Measurements from ENCODE around the gene SHROOM2. TPM values are rescaled to one million over a fixed set of nuclear protein-coding genes. Genes with fewer than 3 reads are reported as not detected.

The SHROOM2 gene
- total and polyA plus RNA-seq, 2 of the 4 experiments (the other 2 are of a cell fraction): 8.1 to 14.2 TPM

DNA sequence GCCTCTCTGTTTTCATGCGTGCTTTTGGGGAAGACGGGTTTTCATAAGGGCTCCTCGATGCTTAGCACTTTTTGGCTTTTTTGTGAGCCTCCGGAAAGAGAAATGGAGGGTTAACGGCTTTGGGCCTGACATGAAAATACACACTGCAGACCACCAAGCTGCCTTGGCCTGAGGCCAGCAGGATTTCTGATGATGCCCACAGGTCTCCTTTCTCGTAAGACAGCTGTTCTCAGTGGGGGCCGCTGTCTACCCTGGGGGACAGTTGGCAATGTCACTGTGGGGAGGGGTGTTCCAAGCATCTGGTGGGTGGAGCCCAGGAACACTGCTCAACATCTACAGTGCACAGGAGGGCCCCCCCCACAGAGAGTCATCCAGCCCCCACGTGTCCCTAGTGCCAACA is 151.5 kb downstream of the SHROOM2 start:
- Histone ChIP-seq H4K20me1 (ENCODE audit: insufficient read depth, low read length) (no peaks in the 10 kb centered on the region), H2BK120ac (ENCODE audit: low read depth, low read length) (no peak overlapping the region), H3K27me3 (ENCODE audit: control insufficient read depth, insufficient read depth, low read length) (no peaks in the 10 kb centered on the region), H3K9me1 (ENCODE audit: insufficient read depth, low read length) (no peaks in the 10 kb centered on the region), H4K91ac (ENCODE audit: insufficient read depth, low read depth, low read length) (no peak overlapping the region), H3K4me3 (ENCODE audit: insufficient read depth, low read depth, low read length) (no peak overlapping the region), H2BK20ac (ENCODE audit: low read depth, low read length) (no peak overlapping the region), H4K8ac (ENCODE audit: low read depth in 2 of 2, low read length in 2 of 2) (no peak overlapping the region), H2AFZ (replicated peaks; ENCODE audit: low read length, poor library complexity) (no peak overlapping the region), H3K9me3 (ENCODE audit: control insufficient read depth, insufficient read depth, low read length) (peaks cover 7% of the 10 kb centered on the region; the same call in 1 of the 2 replicates), H3K4ac (ENCODE audit: low read depth, low read length) (no peak overlapping the region), H2AK9ac (replicated peaks; ENCODE audit: low read depth, low read length, poor library complexity) (no peak overlapping the region), H4K5ac (ENCODE audit: low read depth, low read length) (no peak overlapping the region), H3K18ac (ENCODE audit: low read depth, low read length) (no peak overlapping the region), H2BK5ac (ENCODE audit: low read depth, low read length, poor library complexity, severe bottlenecking) (no peak overlapping the region), H3K36me3 (ENCODE audit: control insufficient read depth, insufficient read depth, low read length) (peaks cover 11% of the 10 kb centered on the region), H2BK15ac (ENCODE audit: low read depth, low read length) (no peak overlapping the region), H3K14ac (replicated peaks; ENCODE audit: low read depth, low read length) (no peak overlapping the region), H3K4me1 (ENCODE audit: control insufficient read depth, insufficient read depth, low read length) (no peaks in the 10 kb centered on the region), H3K79me1 (ENCODE audit: low read depth in 1 of 2, low read length in 2 of 2) (0 out of 4 replicates have a peak, but pooled peaks cover 3 to 5% of the 10 kb centered on the region in 2 experiments), H3K23ac (ENCODE audit: low read depth, low read length) (no peak overlapping the region), H2AK5ac (ENCODE audit: low read depth, low read length) (no peak overlapping the region), H3K56ac (ENCODE audit: extremely low read depth, insufficient read depth, low read length) (no peak overlapping the region), H3K4me2 (ENCODE audit: low read depth, low read length) (no peak overlapping the region), H3K9ac (ENCODE audit: low read depth, low read length) (no peak overlapping the region), H3K27ac (ENCODE audit: insufficient read depth, low read length) (no peak overlapping the region)
- dilution Hi-C loops (cut with HindIII; ENCODE audit: low sequenced_read_pairs, unreplicated experiment): no loop called here
- 80% methylated on average over 1 of the region's 8 CpGs; no CpG with 5 or more reads in 1 of the 2 experiments for WGBS, 2 experiments (ENCODE audit: extremely low coverage in 2 of 2, insufficient read length in 1 of 2)
- in situ Hi-C loops (cut with MboI; ENCODE audit: low sequenced_read_pairs): no loop called here
- no TSS peak for BruUV-seq (replicated peaks)
- no peak for TF ChIP-seq MXI1 (IDR thresholded peaks at IDR 0.05; ENCODE audit: borderline replicate concordance, low read depth, low read length)
- DNase-seq (no peak), ATAC-seq (ENCODE audit: low read depth) (no peak)
- ChIA-PET POLR2A (ENCODE audit: unreplicated experiment) (no interaction called here), CTCF (no interaction called here)
- intact Hi-C loops (cut with micrococcal nuclease): no loop called here
